GM18517 (cell line): ENCODE data around the gene NAT9.

Source experiments
- ATAC-seq: cut with Tn5 transposase; IDR thresholded peaks from one replicate; pipeline ENCODE4 v1.9.1; 2021; ENCODE audit warnings: mild to moderate bottlenecking, moderate library complexity; ENCODE audit not compliant: unreplicated experiment

The NAT9 gene

GRCh38 chr17:74746922-74747321 is 29.2 kb downstream of the NAT9 start:
- ATAC-seq = no peak

- ATAC-seq = no peak
Measured at GRCh38 chr17:74746376-74746775, 29.8 kb downstream of the NAT9 start.

GRCh38 chr17:74745548-74746177 is 30.5 kb downstream of the NAT9 start:
- ATAC-seq = no peak

GRCh38 chr17:74744714-74745547 is 31.2 kb downstream of the NAT9 start:
- no peak for ATAC-seq

- no peak for ATAC-seq
Measured at GRCh38 chr17:74744349-74744713, 31.8 kb downstream of the NAT9 start.

GRCh38 chr17:74743755-74744154 is 32.4 kb downstream of the NAT9 start:
- no peak for ATAC-seq

GRCh38 chr17:74742978-74743545 is 33.1 kb downstream of the NAT9 start:
- no peak for ATAC-seq

GRCh38 chr17:74742153-74742515 is 34.0 kb downstream of the NAT9 start:
- no peak for ATAC-seq

- no peak for ATAC-seq
Measured at GRCh38 chr17:74740641-74741387, 35.3 kb downstream of the NAT9 start.

- ATAC-seq = no peak
Measured at GRCh38 chr17:74740173-74740572, 36.0 kb downstream of the NAT9 start.

GRCh38 chr17:74739227-74739831 is 36.8 kb downstream of the NAT9 start:
- no peak for ATAC-seq

GRCh38 chr17:74738051-74738996 is 37.8 kb downstream of the NAT9 start:
- no peak for ATAC-seq

- no peak for ATAC-seq
Measured at GRCh38 chr17:74737299-74738050, 38.7 kb downstream of the NAT9 start.

GRCh38 chr17:74736513-74737298 is 39.4 kb downstream of the NAT9 start, which contains the start of gene RAB37:
Gene RAB37 (plus strand): TSS chr17:74737256. CDS start chr17:74737273, 17 bp downstream.
- peak; percentile 60 for ATAC-seq

GRCh38 chr17:74734256-74734655 is 41.9 kb downstream of the NAT9 start:
- no peak for ATAC-seq

- ATAC-seq = no peak
Measured at GRCh38 chr17:74733365-74734122, 42.6 kb downstream of the NAT9 start.

- ATAC-seq = no peak
Measured at GRCh38 chr17:74732042-74732867, 43.9 kb downstream of the NAT9 start.
